ENCODE measurements around the gene ST6GALNAC3.

GRCh38 chr1:76093522-76094312 lies 19.2 kb downstream of the ST6GALNAC3 start:
- TF ChIP-seq FOSL1 (IDR thresholded peaks at IDR 0.05; ENCODE audit: low read depth) (no peak), ZNF274 (IDR thresholded peaks at IDR 0.05; ENCODE audit: low read depth, low read length) (no peak), YY1 (IDR thresholded peaks at IDR 0.05; ENCODE audit: extremely low read depth, insufficient replicate concordance, low read depth, low read length) (no peak), MAX (IDR thresholded peaks at IDR 0.05) (no peak), EZH2phosphoT487 (IDR thresholded peaks at IDR 0.05; ENCODE audit: borderline replicate concordance) (no peak), POLR2A (IDR thresholded peaks at IDR 0.05; ENCODE audit: borderline replicate concordance, extremely low read depth, insufficient read depth, insufficient read length) (no peak)

Data from HCT116 (cell line).